SU-DHL-6 (cell line): Measurements from ENCODE around the gene SERINC3.

Source experiments
- CTCF ChIP-seq: fragments of 200-600 bp; sonication (generic); IDR thresholded peaks from one replicate; pipeline ENCODE4 v1.5.1; 2017; ENCODE audit warnings: antibody characterized with exemption, mild to moderate bottlenecking, low read length, moderate library complexity; ENCODE audit not compliant: insufficient read depth, poor library complexity, severe bottlenecking
- EZH2phosphoT487 ChIP-seq: fragments of 200-600 bp; sonication (generic), shearing (Covaris generic); conservative IDR thresholded peaks from 2 replicates; pipeline ENCODE4 v1.6.1; 2018; ENCODE audit warnings: mild to moderate bottlenecking, antibody characterized with exemption, low read length, moderate library complexity, mixed read lengths

DNA sequence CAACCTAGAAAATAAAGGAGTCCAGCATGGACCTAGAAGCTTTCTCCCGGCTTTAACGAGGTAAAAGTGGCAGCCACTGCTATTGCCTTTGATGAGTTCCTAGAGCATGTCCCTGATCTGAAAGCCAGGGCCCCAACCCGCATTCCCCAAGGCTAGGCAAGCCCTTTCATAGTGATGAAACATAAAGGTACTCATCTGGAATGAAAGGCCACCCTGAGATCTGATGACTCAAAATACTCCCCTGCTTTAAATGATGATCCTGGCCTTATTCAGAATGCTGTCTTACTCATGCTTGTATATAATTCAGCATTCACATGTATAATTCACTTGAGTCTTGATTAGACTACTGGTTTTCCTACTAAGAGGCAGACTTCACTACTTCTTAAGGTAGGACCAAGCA, 24.9 kb downstream of the SERINC3 start:
- TF ChIP-seq EZH2phosphoT487 (no peak), CTCF (no peak)
